GM19395 (cell line): ENCODE results near the gene ZNF227.
"Not testable (repeated sequence)": the region's sequence is repeated elsewhere in the genome, so short reads cannot be mapped to it uniquely, and the experiment has no call there.

Source experiments
- ATAC-seq: cut with Tn5 transposase; IDR thresholded peaks from one replicate; pipeline ENCODE4 v1.9.1; 2021; ENCODE audit warnings: mild to moderate bottlenecking, moderate library complexity; ENCODE audit not compliant: unreplicated experiment

Gene ZNF227

DNA sequence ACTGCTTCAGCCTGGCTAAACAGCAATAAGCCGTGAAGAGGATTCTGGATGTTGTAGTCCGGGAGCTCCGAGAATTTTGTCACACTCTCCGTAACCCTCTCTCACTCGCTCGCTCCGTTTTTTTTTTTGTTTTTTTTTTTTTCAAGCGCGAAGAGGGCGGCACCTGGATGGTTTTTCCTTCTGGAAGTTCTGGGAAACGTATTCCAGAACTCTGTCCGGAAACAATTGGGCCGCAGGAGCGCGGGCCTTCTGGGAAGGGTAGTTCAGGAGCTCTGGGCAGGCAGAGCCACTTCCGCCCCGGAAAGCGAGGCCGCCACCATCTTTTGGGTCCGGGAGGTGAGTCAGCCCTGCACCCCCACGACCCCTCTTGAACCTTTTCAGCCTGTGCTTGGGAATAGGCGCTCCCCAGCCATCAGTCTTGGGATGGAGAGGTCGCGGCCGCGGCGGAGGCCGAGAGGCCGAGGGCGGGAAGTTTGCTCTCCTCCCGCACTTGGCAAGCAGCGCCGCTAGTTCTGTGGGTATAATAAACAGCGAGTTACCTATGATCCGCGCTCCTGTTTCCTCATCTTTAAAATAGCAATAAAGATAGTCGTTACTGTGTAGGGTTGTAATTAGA is at the start of gene ZNF227:
ZNF227 (plus strand) TSS at position 283 of the 616 bp plus-strand sequence. CDS start 5,261 bp downstream, outside the sequence.
- ATAC-seq, result peak; percentile 86

DNA sequence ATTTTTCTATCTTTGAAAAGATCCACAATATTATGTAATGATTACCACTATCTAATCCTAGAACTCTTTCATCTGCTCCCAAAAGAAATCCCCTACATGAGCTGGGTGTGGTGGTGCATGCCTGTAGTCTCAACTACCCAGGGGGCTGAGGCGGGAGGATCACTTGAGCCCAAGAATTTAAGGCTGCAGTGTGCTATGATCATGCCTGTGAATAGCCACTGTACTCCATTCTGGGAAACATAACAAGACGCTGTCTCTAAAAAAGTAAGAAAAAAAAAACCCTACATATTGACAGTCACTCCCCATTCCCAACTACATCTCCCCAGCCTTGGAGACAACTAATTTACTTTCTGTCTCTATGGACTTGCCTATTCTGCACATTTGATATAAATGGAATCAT is 48.5 kb upstream of the ZNF227 start:
- ATAC-seq, result no peak

DNA sequence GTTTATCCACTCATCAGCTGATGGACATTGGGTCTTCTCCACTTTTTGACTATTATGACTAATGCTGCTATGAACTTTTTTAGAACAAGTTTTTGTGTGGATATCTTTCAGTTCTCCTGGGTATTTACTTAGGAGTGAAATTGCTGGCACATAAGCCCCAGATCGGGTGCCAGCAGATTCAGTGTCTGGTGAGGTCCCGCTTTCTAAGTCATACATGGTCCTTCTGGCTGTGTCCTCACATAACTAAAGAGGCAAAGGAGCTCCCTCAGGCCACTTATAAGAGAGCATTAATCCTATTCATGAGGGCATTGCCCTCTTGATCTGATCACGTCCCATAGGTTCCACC is 48.0 kb upstream of the ZNF227 start:
- no peak for ATAC-seq

DNA sequence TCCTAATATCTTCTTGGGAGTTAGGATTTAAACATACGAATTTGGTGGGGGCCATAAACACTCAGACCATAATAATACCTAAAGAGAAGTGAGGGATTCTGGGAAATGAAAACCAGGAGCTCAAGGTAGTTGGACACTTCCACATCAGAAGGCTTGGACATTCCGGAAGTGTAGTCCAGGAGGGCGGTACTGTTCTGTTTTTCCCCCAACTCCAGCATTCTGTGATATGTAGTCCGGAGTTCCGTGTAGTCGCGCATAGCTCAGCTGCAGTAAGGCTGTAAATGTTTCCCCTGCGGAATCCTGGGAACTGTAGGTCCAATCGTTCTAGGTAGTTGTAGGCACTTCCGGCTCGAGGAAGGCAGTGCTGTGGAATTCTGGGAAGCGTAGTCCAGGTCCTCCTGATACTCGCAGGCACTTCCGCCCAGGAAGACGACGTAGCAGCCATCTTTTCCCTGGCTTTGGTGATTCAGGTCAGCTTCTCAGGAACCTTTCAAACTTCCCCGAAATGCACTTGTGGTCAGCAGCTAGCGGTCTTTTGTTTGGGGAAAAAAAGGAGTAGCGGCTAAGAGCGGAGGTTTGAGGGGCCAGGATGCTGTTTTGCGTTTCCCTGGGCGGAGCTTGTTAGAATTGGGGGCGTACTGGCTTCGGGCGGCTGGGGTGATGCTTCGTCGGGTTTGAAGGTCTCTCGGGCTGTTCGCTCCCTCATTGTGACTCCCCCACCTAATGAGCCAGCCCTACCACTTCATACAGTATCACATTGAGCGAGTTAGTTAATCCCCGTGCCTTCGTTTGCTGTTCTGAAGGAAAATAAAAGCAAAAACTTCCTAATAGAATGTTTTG is 47.4 kb upstream of the ZNF227 start, which contains the start of gene ZNF226:
ZNF226 (plus strand) TSS at position 428 of the 840 bp plus-strand sequence. CDS start 4,981 bp downstream, outside the sequence.
- ATAC-seq, result peak; percentile 92

DNA sequence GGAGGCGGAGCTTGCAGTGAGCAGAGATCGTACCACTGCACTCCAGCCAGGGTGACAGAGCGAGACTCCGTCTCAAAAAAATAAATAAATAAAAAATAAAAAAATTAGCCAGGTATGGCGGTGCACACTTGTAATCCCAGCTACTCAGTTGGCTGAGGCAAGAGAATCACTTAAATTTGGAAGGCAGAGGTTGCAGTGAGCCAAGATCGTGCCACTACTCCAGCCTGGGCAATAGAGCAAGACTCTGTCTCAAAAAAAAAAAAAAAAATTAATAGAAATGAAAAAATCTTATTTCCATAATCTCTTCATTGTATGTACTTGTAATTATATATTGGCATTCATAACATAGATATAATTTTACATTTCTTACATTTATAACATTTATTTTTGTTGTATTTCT is 41.7 kb upstream of the ZNF227 start:
- ATAC-seq, result not testable (repeated sequence)

DNA sequence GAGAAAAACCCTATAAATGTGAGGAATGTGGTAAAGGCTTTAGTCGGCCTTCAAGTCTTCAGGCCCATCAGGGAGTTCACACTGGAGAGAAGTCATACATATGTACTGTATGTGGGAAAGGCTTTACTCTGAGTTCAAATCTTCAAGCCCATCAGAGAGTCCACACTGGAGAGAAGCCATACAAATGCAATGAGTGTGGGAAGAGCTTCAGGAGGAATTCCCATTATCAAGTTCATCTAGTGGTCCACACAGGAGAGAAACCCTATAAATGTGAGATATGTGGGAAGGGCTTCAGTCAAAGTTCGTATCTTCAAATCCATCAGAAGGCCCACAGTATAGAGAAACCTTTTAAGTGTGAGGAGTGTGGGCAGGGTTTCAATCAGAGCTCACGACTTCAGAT is 35.7 kb upstream of the ZNF227 start:
- ATAC-seq, result no peak

DNA sequence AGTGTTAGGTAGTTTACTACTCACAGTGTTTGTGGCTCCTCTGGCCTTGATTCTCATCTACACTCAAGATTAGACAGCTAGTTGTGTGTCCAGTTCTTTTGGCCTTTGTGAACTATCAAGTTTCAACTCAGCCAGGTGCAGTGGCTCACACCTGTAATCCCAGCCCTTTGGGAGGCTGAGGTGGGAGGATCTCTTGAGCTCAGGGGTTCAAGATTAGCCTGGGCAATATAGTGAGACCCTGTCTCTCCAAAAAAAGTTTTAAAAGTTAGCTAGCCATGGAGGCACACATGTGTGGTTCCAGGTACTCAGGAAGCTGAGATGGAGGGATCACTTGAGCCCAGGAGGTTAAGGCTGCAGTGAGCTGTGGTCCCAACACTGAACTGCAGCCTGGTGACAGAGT is 31.4 kb upstream of the ZNF227 start:
- ATAC-seq, result no peak

DNA sequence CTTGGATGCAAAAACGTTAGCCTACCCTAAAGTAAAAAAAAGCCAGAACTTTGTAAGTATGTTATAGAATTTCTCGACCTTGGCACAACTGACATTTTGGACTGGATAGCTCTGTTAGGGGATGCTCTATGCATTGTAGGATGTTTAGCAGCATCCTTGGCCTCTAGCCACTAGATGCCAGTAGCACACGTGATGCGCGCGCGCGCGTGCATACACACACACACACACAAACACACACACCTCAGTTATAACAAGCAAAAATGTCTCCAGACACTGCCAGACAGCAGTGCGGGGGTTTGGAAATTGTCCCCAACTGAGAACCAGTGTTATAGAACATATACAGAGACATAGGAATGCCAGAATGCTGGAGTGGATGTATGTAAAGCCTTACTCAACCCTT is 30.2 kb upstream of the ZNF227 start:
- no peak for ATAC-seq

DNA sequence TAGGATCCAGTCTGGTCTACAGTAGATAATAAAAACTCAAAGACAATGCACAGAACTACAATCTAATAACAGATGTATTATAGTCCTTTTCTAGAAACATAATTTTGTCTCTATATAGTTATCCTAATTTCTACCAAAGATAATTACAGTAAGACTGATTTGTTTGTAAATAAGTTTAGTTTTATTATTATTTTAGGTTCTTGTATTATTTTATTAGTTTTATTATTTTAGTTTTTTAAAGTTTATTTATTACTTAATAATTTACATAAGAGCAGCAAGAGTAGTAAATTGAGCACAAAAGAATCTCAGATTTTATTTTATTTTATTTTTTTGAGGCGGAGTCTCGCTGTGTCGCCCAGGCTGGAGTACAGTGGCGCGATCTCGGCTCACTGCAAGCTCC is 22.3 kb upstream of the ZNF227 start:
- no peak for ATAC-seq

DNA sequence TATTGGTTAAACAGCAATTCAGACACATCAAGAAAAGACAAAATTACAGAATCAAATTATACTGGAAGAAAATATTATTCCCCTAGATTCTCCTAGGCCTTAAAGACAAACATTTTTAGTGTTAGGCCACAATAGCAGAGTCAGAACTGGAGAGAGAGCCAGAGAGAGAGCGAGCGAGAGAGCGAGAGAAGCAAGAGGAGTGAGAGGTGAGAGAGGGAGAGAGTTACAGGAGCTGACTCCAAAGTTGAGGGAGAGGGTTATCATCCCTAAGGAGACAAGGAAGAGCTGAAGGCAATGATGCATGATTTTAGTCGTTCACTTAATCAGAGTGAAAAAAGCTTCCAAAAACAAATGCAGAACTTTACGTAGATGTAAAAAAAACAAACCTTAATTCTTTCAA is 20.2 kb upstream of the ZNF227 start:
- ATAC-seq, result no peak

DNA sequence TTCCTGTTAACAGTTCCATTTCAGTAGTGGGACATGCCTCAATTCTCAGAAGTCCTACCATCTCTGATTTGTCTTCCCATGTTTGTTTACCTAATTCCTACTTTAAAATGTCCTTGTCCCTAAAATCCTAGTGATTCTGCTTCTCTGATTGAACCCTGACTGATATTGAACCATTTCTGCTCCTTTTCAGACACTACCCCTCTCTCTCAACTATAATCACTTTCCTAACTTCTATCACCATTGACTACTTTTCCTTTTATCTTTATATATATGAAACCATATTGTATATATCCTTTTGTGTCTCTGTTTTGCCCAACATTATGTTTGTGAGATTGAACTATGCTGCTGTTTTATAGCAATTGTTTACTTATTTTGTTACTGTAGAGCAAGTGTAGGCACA is 15.6 kb upstream of the ZNF227 start:
- ATAC-seq, result no peak

DNA sequence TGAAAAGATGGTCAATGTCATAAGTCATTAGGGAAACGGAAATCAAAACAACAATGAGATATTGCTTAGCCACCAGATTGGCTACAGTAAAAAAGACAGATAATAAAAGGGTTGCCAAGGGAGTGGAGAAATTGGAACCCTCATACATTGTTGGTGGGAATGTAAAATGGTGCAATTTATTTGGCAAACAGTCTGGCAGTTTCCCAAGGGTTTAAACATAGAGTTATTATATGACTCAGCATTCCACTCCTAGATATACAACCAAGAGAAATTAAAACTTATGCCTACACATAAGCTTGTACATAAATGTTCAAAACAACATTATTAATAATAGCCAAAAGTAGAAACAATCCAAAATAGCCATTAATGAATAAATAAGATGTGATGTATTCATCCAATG is 9.9 kb upstream of the ZNF227 start:
- no peak for ATAC-seq

DNA sequence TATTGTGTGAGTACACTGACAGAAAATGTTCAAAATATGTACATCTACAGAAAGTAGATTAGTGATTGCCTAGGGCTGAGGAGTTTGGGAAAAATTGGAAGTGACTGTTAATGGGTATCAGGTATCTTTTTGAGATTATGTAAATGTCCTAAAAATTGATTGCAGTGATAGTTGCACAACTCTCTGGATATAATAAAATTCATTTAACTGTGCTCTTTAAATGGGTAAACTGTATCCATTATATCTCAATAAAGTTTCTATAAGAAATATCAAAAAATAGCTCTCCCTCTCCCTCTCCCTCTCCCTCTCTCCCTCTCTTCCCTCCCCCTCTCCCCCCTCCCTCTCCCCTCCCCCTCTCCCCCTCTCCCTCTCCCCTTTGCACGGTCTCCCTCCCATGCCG is 9.4 kb upstream of the ZNF227 start:
- no peak for ATAC-seq

DNA sequence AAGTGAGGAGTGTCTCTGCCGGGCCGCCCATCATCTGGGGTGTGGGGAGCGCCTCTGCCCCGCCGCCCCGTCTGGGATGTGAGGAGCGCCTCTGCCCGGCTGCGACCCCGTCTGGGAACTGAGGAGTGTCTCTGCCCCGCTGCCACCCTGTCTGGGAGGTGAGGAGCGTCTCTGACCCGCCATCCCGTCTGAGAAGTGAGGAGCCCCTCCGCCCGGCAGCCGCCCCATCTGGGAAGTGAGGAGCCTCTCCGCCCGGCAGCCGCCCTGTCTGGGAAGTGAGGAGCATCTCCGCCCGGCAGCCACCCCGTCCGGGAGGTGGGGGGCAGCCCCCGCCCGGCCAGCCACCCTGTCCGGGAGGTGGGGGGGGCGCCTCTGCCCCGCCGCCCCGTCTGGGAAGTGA is 8.5 kb upstream of the ZNF227 start:
- not testable (repeated sequence) for ATAC-seq

DNA sequence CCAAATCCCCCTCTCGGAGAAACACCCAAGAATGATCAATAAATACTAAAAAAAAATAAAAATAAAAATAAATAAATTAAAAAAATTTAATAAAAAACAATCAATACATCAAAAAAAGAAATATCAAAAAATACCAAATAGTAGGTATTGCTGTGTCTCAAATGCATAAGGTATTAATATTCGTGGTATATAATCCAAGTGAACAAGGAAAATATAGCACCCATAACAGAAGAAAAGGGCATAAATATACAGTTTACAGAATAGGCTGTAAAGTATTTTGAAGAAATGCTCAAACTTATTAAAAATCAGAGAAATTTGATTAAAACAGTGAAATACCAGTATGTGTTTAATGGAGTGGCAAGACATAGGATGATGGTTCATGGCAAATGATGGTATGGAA is 7.6 kb upstream of the ZNF227 start:
- no peak for ATAC-seq

DNA sequence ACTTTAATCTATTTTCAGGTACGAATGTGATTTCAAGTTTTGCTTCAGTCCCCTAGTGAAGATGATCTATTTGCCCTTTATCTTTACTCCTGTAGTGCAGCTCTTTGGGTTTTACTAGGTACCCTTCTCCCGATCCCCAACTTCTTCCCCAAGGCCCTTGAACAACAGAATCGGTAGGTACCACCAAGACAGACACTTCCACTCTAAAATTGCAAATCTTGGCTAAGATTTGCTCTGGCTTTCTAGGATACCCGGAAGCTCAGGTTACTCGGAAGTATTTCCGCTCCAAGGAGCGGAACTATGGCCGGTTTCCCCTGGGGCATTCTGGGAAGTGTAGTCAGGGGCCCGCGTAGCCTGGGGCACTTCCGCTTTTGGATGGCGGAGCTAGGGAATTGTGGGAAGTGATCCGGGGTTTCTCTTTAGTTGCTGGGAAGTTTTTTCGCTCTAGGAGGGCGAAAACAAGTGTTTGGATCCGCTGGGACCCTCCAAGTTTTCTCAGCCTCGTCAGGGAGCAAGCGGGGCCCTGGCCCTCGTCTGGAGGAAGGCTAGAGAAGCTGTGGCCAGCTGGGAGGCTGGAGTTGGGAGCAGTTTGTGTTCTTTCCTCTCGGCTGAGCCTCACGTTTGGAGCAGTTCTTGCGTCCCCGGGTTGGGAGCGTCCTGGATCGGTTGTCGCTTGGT is 5.1 kb upstream of the ZNF227 start:
- peak; percentile 86 for ATAC-seq

DNA sequence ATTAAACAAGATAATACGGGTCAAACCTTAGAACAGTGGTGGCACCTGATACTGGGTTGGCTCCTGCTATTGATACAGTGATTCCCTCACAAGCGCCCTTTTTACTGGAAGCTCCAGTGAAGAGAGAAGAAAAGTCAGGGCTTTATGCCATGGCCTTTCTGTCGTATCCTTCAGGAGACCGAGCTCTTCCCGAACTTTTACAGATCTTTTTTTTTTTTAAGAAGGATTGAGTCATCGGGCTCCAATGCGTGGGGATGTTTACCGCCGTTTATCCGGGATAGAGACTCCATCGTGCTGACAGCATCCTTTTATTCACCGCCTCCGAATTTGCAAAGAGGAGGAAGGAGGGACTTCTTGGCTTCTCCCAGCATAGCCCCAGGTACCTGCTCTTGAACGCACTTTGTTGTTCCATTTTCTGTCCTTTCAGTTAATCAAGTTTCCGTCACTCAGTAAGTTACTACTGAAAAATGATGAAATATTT is 574 bp downstream of the ZNF227 start:
- ATAC-seq, result peak; percentile 11

DNA sequence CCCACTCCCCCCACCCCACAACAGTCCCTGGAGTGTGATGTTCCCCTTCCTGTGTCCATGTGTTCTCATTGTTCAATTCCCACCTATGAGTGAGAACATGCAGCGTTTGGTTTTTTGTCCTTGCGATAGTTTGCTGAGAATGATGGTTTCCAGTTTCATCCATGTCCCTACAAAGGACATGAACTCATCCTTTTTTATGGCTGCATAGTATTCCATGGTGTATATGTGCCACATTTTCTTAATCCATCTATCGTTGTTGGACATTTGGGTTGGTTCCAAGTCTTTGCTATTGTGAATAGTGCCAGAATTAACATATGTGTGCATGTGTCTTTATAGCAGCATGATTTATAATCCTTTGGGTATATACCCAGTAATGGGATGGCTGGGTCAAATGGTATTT is 7.6 kb downstream of the ZNF227 start:
- ATAC-seq, result not testable (repeated sequence)

DNA sequence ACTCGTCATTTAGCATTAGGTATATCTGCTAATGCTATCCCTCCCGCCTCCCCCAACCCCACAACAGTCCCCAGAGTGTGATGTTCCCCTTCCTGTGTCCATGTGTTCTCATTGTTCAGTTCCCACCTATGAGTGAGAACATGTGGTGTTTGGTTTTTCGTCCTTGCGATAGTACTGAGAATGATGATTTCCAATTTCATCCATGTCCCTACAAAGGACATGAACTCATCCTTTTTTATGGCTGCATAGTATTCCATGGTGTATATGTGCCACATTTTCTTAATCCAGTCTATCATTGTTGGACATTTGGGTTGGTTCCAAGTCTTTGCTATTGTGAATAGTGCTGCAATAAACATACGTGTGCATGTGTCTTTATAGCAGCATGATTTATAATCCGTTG is 8.4 kb downstream of the ZNF227 start:
- not testable (repeated sequence) for ATAC-seq

DNA sequence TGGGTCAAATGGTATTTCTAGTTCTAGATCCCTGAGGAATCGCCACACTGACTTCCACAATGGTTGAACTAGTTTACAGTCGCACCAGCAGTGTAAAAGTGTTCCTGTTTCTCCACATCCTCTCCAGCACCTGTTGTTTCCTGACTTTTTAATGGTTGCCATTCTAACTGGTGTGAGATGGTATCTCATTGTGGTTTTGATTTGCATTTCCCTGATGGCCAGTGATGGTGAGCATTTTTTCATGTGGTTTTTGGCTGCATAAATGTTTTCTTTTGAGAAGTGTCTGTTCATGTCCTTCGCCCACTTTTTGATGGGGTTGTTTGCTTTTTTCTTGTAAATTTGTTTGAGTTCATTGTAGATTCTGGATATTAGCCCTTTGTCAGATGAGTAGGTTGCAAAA is 9.0 kb downstream of the ZNF227 start:
- ATAC-seq, result not testable (repeated sequence)

DNA sequence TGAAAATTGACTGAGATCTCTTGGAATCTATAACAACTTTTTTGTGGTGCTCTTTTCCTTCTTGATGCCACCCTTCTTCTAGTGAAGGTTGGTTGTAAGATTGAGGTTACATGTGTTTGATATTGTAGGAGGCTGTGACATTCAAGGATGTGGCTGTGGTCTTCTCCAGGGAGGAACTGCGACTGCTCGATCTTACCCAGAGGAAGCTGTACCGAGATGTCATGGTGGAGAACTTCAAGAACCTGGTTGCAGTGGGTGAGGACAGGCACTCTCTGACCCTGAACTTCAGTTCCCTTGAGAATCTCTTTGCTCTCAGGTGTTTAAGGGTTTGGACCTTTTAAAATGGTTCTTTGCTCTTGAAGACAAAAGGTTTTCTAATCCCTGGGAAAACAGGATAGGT is 16.0 kb downstream of the ZNF227 start:
- ATAC-seq, result no peak

DNA sequence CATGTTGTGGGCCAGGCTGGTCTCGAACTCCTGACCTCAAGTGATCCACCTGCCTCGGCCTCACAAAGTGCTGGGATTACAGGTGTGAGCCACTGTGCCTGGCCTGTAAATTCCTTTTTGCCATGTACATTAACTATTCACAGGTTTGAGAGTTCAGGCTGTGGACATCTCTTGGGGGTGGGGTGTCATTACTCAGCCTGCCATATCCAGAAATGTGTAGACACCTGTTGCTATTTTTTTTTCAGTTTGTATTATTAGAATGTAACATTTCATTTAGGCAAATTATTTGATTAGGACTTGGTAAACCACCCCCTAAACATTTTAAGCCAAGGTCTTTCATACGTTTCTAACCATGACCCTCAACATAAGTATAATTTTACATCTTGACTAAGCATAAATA is 20.5 kb downstream of the ZNF227 start:
- ATAC-seq, result no peak
